GM12891 (cell line): ENCODE measurements around the gene C5orf46.

ENCODE experiments used
- POLR2A ChIP-seq: IDR thresholded peaks from 2 replicates; pipeline ENCODE4 v1.6.1; 2011; ENCODE audit warnings: low read depth, low read length, control low read depth
- POLR2AphosphoS5 ChIP-seq: IDR thresholded peaks from 2 replicates; pipeline ENCODE4 v1.6.1; 2011; ENCODE audit warnings: low read depth, low read length, control low read depth
- POU2F2 ChIP-seq: IDR thresholded peaks from 2 replicates; pipeline ENCODE4 v1.6.1; 2011; ENCODE audit warnings: low read depth, mild to moderate bottlenecking, control low read depth, low read length, moderate library complexity
- SPI1 ChIP-seq: IDR thresholded peaks from 2 replicates; pipeline ENCODE4 v1.6.1; 2011; ENCODE audit warnings: low read depth, low read length, control low read depth

- TF ChIP-seq POU2F2 (no peak), POLR2A (no peak), POLR2AphosphoS5 (no peak), SPI1 (no peak)
Observed at GRCh38 chr5:147857302-147858129, 48.8 kb downstream of the C5orf46 start.
